ENCODE data around the gene HOMER3. TPM values are rescaled to one million over a fixed set of nuclear protein-coding genes. Genes with fewer than 3 reads are reported as not detected.
"Not testable (repeated sequence)": the region's sequence is repeated elsewhere in the genome, so short reads cannot be mapped to it uniquely, and the experiment has no call there.

Gene HOMER3
- total RNA-seq, 1 donor from 2014 or later: 31.5 TPM

DNA sequence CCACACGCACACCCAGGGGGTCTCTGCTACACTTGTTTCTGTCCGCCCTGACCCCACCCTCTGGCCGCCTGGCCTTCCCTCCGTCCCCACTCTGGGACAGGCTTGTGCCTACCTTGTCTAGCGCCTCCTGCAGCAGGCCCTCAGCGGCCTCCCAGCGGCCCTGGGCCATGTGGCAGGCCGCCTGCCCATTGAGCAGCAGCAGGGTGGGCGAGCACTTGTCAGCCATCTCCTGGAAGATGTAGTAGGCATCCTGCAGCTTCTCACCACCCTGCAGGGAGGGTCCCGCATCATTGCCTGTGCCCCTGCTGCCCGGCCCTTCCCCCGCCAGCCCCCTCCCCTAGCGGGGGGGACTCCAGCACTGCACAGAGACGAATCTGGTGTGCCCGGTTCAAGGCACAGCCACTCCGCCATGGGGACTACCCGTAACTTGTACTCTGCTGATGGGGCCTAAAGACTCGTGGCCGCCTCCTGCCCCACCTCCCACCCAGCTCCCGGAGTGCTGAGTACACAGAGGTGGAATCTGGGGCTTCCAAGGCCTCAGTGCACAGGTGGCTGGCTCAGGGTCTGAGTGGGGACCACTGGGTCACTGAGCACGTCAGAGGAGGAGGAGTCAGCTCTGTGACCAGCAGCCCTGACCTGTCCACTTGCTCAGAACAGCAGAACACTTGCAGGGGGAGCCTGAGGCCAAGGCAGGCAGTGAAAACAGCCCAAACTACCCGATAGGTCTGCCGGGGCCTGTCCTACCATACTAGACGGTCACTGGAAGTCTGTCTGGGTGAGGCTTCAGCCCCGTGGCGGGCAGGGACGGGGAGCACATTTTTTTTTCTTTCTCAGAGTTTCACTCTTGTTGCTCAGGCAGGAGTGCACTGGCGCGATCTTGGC lies 37.6 kb downstream of the HOMER3 start:
- DNase-seq (ENCODE audit: low spot score): no peak

GRCh38 chr19:18902519-18902918 lies 38.5 kb downstream of the HOMER3 start:
- not testable (repeated sequence) for DNase-seq (ENCODE audit: low spot score)

DNA sequence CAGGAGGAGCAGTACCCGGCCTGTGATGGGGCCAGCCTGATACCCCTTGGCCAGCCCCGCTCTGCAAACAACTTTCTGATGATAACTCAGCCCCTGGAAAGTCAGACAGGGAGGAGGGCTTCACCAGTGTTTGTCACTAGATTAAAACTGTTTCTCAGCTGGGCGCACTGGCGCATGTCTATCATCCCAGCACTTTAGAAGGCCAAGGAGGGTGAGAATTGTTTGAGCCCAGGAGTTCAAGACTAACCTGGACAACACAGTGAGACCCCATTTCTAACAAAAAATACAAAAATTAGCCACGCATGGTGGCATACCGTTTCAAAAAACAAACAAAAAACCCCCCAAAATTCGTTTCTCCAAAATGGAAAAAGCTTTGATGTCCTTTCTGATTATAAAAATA lies 39.5 kb downstream of the HOMER3 start:
- no peak for DNase-seq (ENCODE audit: low spot score)

DNA sequence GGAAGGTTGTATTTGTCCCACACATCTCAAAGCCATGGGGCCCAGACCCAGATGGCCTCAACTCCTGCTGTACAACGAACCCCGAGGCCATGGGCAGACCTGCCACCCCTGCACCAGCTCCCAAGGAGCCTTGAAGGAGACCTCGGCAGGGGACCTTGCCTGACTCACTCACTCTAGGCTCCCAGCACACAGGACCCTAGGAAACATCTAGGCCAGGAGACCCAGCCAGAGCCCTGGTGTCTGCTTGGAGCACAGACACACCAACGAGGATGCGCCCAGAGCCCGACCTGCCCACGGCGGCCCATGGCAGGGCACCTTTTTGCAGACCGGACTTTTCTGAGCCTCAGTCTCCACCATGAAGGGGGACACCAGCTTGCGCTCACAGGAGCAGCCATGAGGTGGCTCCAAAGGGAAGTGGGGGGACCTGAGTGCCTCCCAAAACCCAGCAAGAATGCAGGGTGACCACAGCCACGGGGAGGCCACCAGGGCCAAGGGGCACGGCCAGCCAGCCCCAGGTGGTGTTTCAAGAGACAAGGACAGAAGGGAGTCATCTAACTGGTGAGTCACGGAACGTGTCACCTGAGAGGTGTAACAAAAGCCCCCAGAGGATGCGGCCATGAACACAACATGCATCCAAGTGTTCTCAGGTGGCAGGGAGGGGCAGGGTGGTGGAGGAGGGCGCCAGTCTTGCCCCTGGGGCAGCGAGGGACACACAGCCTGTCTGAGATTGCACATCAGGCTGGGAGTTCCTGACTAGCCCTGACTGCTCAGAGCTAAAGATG lies 40.1 kb downstream of the HOMER3 start:
- DNase-seq (ENCODE audit: low spot score): no peak

GRCh38 chr19:18899624-18900560 lies 41.1 kb downstream of the HOMER3 start:
- no peak for DNase-seq (ENCODE audit: low spot score)

GRCh38 chr19:18898607-18899408 lies 42.2 kb downstream of the HOMER3 start:
- no peak for DNase-seq (ENCODE audit: low spot score)

DNA sequence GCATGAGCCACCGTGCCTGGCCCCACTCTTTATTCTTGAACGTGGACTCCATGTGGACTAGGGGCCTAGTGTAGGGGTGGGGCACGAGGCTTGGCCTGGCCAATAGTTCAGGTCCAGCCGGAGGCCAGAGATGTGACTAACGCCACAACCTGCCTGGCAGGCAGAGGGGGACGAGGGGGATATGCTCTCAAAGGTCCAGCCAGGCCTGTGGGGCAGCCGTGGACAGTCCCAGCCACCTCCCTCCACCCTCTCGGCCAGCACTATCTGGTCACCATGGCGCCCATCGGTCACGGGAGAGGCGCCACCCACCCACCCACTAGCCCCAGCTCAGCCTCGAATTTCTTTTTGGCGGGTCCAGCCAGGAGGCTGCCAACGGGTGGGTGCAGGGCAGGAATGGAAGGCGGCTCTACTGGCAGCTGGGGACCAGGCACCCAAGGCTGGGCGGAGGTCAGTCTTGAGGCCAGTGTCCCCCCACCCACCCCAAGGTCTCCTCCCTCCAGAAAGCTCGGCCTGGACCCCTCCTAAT lies 42.9 kb downstream of the HOMER3 start:
- DNase-seq (ENCODE audit: low spot score): no peak

DNA sequence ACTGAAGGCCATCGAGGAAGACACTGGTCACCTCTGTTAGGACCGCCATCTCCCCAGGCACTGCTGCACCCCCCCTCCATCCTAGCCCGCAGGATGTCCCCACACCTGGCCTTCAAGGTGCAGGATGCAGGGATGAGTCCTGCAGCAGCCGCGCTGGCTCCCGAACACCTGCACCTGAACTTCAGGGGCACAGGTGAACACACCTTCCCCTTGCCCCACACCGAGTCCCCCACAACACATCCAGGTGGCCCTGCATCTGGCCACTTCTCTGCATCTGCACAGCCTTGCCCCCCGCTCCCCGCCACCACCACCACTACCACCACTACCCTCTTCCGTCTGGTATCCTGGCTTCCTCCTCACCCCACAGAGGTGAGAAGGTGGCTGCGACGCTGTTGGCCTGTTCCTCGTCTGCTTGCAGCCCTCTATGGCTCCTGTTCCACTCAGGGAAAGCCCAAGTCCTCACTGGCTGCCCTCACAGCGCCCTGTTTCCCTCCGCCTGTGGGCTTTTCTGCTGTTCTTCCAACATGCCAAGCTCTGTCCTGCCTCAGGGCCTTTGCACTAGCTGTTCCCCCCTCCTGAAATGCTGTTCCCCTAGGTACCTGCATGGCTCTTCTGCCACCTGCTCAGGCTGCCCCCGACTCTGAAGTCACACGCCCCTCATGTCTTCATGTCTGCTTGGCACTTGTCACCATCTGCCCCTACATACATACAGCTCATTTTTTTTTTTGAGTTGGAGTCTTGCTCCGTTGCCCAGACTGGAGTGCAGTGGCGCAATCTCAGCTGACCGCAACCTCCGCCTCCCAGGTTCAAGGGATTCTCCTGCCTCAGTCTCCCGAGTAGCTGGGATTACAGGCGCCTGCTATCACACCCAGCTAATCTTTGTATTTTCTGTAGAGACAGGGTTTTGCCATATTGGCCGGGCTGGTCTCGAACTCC lies 43.7 kb downstream of the HOMER3 start:
- no peak for DNase-seq (ENCODE audit: low spot score)

DNA sequence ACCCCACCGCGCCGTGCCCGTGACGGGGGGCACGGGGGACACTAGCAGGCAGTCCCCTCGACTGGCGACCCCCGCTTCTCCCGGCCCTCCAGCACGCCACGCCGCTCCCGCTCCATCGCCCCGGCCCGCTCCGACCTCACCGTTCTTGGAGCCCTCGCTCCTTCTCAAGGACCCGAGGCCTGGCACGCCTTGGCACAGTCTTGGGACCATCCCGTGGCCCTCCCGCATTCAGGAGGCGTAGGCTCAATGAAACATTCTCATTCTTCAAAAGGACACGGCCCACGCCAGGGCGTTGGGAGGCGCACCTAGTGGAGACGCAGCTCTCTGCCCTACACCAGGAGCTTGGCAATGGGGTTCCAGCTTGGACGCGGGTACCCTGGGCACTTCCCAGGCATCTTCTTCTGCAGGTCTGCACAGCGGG lies 44.6 kb downstream of the HOMER3 start:
- no peak for DNase-seq (ENCODE audit: low spot score)

DNA sequence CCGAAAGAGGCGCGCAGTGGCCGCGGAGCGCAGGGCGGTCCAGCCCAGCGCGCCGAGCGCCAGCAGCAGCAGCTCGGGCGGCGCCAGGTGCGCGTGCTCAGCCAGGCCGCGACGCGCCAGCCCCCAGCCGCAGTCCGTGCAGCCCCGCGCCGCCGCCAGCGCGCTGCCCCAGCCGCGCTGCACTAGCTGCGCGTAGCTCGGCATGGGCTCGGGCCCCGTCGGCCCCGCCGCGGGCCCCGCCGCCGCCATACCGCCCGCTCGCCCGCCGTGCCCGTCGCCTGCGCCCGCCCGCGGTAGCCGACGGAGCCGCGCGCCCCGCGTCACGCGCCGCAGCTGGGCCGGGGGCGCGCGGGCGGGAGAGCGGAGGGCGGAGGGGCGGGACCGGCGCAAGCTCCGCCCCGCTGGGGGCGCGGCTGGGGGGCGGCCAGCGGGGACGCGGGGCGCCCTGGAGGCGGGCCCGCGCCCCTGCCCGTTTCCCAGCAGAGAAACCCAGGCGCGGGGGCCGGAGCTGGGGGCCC lies 45.1 kb downstream of the HOMER3 start, which contains the start of gene CERS1:
Gene CERS1, minus strand, starts transcription at position 335 of the 518 bp plus-strand sequence. Its CDS starts 86 bp downstream, at position 249.
- DNase-seq (ENCODE audit: low spot score): no peak

DNA sequence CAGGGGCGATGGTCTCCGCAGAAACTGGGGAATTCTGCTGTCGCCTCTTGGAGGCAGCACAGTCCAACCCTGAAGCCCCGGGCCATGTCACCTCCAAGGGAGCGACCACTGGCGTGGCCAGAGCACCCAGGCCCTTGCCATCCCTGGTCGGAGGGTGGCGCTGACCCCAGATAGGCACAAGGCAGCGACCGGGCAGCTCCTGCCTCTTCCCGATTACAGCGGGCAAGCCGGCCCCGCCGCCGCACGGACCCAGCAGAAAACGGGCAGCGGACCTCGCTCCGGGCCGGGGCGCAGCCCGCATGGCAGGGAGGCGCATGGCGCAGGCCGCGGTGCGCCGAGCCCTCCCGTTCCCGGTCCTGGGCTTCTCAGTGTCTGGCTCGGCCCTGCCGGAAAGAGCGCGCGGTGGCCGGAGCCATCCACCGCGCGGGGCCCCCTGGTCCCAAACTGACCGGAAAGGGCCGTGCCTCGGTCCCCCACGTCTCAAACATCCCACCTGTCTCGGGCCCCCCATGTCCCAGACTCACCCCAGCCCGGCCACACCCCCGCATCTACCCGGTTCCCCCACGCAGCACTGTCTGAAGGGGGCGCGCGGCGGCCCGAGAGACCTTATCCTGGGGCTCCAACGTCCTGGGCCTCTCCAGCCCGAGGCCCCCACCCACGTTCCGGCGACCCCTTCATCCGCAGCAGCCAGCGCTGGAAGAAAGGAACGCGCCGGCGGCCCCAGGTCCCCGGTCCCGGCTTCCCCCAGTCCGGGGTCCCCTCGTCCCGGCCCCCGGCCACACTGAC lies 45.8 kb downstream of the HOMER3 start:
- no peak for DNase-seq (ENCODE audit: low spot score)

GRCh38 chr19:18894254-18895037 lies 46.6 kb downstream of the HOMER3 start:
- DNase-seq (ENCODE audit: low spot score): no peak

GRCh38 chr19:18893587-18894253 lies 47.3 kb downstream of the HOMER3 start:
- DNase-seq (ENCODE audit: low spot score): no peak

GRCh38 chr19:18889949-18890745 lies 50.9 kb downstream of the HOMER3 start:
- DNase-seq (ENCODE audit: low spot score): no peak

DNA sequence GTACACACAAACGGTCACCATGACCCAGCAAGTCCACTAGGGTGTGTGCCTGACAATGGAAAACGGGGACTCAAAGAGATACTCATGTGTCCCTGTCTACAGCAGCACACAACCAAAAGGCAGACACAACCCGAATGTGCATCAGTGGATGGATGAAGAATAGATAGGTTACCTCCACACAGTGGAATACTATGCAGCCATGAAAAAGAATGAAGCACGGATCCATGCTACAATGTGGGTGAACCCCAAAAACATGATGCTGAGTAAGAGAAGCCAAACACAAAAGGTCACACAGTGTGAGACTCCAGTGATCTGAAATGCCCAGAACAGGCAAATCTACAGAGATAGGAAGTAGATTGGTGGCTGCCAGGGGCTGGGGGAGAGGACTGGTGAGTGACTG lies 54.0 kb downstream of the HOMER3 start:
- no peak for DNase-seq (ENCODE audit: low spot score)

All from mesenteric fat pad (tissue), 1 donor.